CD4-positive, alpha-beta T cell treated with Interleukin-15 for 1 hour (primary cell): ENCODE data around the gene VTI1B.

Source experiments
- DNase-seq: peaks from one replicate; pipeline ENCODE4 v3.0.0-alpha.2; 2020

Gene VTI1B

DNA sequence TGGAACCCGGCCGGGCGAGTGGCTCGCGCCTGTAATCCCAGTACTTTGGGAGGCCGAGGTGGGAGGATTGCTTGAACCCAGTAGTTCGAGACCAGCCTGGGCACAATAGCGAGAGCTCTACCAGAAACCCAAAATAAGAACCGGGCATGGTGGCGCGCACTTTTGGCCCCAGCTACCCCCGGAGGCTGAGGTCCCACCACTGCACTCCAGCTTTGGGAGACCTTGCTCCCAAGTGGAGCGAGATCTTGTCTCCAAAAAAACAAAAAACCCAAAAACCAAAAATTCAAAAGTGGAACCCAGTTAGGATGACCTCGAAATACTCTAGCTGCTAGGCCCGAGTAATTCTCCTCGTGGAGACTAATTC lies 769 bp upstream of the VTI1B start:
- DNase-seq: no peak

GRCh38 chr14:67674139-67674479 lies 323 bp downstream of the VTI1B start:
- DNase-seq: peak; percentile 33

- DNase-seq: no peak
Measured at GRCh38 chr14:67673451-67673850, 981 bp downstream of the VTI1B start.

- DNase-seq: no peak
Measured at GRCh38 chr14:67668559-67668958, 5.9 kb downstream of the VTI1B start.

DNA sequence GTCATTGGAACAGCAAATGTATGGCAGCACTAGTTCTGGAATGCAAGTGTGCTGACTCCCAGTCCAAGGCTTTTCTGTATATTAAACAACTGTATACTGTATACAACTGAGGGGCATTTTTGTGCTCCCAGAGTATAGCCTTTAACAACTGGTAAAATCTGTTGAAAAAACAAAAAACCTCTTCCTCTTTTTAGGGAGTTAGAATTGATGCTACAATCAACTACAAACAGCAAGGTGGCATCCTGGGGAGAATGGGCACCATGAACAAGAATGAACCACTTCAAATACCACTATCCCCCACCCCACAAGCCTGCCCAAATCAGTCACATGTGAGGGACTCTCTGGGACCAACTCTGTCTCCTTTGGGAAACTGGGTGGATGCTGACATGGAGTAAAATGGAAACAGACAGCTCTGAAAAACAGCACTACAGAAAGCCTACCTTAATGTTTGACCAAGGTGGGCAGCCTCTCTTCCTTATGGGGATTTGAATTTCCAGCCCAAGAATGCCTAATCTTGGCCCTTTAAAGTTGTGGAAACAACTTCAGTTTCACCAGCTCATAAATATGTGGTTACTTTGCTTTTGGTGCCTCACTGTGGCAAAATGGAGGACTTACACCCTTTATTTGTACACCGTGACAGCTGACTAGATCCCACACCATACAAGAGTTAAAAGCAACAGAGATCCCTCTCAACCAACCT lies 7.5 kb downstream of the VTI1B start:
- DNase-seq: peak; percentile 38

GRCh38 chr14:67665868-67666267 lies 8.6 kb downstream of the VTI1B start:
- no peak for DNase-seq

- DNase-seq: no peak
Measured at GRCh38 chr14:67663633-67664032, 10.8 kb downstream of the VTI1B start.

DNA sequence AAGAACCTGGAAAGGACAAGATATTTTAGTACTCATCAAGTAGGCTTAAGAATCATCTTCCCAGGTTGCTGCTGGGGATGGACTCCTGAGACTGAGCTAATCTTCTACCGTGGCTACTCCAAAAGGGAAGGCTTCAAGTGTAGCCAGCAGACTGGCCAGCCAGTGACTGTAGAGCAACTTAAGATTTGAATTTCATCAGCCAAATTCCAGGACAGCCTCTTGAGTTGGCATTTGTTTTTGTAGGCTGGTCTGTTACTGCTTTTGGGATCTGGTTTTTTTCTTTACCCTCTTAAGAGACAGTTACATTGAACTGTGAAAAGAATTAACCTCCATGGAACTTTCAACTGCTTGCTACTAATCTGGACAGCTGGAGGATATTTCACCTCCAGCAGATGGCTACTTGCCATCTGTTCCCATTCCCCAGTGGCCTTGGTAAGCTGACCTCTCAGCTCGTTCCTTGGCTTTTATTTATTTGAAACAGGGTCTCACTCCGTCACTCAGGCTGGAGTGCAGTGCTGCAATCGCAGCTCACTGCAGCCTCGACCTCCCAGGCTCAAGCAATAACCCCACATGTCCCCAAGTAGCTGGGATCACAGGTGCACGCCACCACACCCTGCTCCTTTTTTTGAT lies 20.7 kb downstream of the VTI1B start:
- no peak for DNase-seq

DNA sequence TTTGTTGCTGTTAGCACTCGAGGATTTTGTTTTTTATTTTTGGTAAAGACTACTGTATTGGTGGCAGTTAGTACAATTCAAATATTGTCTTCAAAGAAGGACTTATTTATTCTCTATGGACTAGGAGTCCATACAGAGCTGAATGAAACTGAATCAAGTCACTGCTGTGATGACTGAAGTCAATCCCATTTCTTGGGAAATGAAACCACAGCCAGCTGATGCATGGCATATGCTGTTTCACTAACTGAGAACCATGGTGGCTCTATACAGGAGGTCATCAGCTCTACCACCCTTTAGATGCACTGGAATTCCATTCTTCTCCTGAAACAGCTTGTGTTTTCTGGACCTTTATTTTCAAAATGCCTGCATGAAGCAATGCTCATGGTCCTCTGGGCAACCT lies 22.2 kb downstream of the VTI1B start:
- DNase-seq: no peak

GRCh38 chr14:67650694-67651093 lies 23.7 kb downstream of the VTI1B start:
- no peak for DNase-seq

DNA sequence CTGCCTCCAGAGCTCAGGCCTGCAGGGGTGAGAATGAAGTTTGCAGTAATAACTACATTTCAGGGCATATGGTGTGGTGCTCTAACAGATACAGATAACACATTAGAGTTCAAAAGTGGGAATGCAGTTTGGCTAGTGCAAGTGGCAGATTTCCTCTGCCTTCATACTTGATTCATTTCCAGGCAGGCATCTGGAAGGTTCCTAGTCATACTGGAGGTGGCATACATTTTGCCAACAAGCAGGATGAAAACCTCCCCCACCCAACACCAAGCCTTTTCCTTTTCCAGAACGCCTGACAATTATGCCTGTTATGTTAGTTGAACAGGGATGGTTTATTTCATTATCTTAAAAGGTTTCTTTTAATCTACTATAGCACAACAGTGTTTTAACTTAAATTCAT lies 24.3 kb downstream of the VTI1B start:
- DNase-seq: no peak

DNA sequence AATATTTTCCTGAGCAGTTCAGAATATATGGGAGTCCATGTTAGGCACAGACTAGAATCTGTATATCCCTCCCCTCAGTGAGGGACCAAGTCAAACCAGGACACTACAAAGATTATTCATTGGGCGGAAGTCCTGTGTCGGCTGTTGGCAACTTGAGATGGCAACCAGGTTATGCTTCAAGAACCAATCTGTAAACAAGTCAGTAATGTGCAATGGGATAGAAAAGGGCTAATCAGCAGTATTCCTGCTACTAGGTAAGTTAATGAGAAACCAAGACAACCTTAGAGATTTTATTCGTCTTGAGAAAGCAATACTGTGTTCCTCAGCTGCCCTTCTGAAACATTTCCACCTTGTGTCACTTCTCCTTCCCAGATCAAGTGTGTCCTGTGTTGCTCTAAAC lies 28.3 kb downstream of the VTI1B start:
- no peak for DNase-seq

DNA sequence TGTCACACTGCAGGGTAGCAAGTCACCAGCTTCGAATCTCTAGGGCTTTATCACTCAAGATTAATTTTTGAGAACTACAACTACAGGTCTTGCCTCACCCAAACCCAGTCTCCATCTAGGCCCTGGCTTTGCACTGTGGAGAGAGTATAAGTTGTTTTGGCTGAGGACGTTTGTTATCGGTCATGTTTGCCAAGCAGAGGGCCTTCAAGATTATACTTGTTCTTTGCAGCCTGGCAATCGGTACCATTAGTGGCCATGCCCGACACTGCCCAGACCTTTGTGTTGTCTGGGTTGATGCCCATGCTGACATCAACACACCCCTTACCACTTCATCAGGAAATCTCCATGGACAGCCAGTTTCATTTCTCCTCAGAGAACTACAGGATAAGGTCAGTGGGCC lies 29.0 kb downstream of the VTI1B start:
- DNase-seq: no peak

DNA sequence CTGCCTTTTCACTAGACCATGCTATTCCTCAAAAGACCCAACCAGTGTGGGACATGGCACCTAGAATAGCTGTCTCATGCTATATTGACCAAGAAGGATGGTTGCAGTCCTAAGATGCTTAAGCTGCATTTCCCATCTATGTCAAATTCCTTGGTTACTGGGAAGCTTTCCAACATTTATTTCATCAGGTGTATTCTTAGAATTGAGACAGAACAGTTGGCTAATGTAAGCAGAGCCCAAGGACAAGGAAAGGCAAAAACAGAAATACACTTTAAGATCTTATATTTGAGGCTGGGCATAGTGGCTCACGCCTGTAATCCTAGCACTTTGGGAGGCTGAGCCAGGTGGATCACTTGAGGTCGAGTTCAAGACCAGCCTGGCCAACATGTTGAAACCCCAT lies 30.0 kb downstream of the VTI1B start:
- no peak for DNase-seq

DNA sequence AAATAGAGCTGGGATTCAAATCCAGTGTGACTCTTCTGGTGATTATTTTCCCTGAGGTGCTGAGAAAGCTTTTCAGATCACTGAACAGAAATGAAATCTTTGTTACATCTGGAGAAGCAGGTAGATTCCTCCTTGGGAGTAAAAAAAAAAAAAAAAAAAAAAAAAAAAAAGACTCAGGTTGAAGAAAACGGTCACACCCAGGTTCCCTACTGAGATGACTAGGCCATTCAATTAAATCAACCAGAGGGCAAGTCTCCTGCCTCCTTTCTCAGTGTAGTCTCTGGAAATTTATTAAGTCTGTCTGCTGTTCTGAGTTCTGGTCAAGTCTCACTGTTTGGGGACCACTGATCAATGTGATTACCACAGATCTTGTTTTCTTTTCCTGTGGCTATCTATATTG lies 30.7 kb downstream of the VTI1B start:
- no peak for DNase-seq

DNA sequence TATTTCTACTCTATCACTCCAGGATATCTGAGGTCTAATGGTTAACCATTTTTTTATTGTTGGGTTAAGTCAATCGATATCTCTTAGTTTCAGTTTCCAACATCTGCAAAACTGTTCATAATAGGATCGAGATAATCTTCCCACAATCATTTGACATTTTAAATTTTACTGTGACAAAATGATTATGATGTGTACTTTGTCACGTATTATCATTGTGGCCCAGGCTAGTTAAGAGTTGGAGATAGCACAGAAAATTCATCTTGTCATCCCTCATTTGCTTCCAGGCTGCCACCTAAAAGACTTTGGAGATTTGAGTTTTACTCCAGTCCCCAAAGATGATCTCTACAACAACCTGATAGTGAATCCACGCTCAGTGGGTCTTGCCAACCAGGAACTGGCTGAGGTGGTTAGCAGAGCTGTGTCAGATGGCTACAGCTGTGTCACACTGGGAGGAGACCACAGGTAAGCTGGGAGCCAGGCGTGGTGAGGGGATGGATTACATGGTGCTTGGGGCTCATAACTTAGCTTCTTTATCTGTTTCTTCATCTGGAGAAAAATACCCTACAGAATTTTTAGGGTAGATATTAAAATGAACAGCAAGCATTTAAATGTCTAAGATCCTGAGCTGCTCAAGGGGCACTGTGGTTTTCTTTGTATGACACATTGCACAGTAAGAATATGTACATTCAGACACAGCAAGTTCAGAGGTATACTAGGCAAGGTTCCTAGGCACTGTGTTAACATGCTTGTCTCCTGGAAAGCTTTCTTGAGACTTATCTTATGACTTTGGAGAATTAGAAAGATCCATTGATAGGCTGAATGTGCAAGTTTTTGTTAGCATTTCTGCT lies 32.3 kb downstream of the VTI1B start:
- DNase-seq: no peak

- DNase-seq: no peak
Measured at GRCh38 chr14:67641480-67641879, 33.0 kb downstream of the VTI1B start.

DNA sequence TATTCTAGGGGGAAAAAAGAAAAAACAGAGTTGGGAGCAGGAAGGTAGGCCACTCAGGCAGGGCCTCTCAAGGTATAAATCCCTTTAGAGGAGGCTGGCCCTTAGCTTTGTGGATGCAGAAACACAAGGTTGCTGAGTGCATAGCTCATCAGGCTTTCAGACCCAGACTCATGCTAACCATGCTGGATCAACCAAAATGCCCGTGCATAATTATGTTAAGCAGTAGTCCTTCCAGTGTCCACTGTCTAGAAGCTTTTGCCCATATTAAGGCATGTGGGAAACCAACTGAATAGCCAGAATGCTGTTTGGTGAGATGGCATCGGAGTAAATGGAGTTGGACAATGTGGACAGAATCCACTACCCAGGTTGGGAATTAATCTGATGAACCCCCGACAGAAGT lies 35.8 kb downstream of the VTI1B start:
- DNase-seq: no peak

DNA sequence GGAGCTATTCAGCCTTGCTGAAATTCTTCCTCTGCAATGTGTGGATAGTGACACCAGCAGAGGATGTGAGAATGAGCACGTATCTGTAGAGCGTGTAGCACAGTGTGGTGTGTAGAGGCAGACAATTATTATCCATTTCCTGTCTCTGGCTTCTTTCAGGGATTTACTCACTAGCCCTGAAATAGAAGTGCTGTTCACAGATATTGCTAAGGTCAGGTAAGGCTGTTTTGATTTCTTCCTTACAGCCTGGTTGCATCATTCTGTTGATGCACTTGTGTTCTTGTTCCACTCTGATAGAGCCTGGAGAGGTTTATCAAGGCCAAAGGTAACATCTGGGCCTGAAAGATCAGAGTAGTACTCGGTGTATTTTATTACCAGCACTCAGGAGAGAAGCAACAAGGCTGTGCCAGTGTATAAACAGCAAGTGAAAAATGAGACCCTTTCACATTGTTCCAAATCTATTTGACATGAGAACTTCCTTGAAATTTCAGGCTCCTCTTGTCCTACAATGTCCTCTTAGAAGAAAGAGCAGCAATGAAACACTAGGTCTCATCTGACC lies 38.0 kb downstream of the VTI1B start:
- DNase-seq: no peak

DNA sequence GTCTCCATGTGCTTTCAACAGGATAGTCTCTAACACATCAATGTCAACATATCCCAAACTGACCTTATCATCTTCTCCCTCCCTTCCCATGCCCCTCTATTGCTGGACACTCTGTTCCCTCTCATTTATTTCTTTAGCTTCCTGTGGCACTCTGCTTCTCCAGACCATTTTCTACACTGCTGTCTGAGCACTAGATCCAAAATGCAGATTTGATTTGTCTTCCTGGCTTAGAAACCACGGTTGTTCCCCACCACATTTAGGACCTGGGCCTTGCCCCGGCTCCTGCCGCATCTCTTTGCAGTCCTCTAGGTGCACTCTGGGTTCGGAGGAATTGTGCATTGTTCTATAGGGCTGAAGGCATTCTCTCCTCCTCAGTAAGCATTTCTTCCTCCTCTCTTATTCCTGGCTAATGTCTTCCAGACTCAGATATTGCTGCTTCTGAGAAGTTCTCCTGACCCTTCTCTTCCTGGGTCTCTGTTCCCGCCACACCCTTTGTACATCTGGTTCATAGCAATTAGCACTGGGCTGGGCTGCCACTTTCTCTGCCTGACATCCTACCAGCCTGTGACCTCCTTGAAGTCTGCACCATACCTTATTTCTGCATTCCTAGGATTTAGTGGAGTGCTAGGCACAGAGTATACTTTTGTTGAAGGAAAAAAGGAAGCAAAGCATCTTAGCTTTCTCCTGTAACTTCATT lies 40.8 kb downstream of the VTI1B start:
- DNase-seq: no peak

GRCh38 chr14:67630938-67631337 lies 43.5 kb downstream of the VTI1B start:
- no peak for DNase-seq

GRCh38 chr14:67630186-67630585 lies 44.2 kb downstream of the VTI1B start:
- DNase-seq: no peak

- DNase-seq: no peak
Measured at GRCh38 chr14:67627519-67627918, 46.9 kb downstream of the VTI1B start.
